Kidney (tissue), 14 donors: ENCODE data around the gene DPM2. TPM values are rescaled to one million over a fixed set of nuclear protein-coding genes. Genes with fewer than 3 reads are reported as not detected.

Experiments
- DNase-seq, 5 donors: peaks; one replicate each; pipeline ENCODE4 v3.0.0-alpha.2; 2013 to 2020
- FAIRE-seq: peaks from 2 replicates; lab custom pipeline; 2012; peaks lifted over from hg19 to GRCh38; lab: Jason Lieb, UNC
- H3K27ac ChIP-seq, 2 donors: one replicate each; pipeline ENCODE4 v1.7.0; 2013; ENCODE audit warnings: low read depth in 2 of 2, low read length in 2 of 2, inconsistent platforms in 1 of 2
- H3K27me3 ChIP-seq: one replicate; pipeline ENCODE4 v1.7.1; 2013; ENCODE audit warnings: low read length, inconsistent platforms; ENCODE audit not compliant: control insufficient read depth, insufficient read depth
- H3K36me3 ChIP-seq, 3 donors: one replicate each; pipeline versions ENCODE4 v1.7.0 to v1.7.1; 2013; ENCODE audit warnings: low read length in 3 of 3, control low read depth in 1 of 3, inconsistent platforms in 1 of 3; ENCODE audit not compliant: insufficient read depth in 3 of 3, control insufficient read depth in 2 of 3
- H3K4me1 ChIP-seq, 3 donors: one replicate each; pipeline versions ENCODE4 v1.7.0 to v1.7.1; 2013; ENCODE audit warnings: low read length in 3 of 3, inconsistent platforms in 1 of 3, low read depth in 1 of 3; ENCODE audit not compliant: control insufficient read depth in 2 of 3, insufficient read depth in 2 of 3
- H3K4me3 ChIP-seq, 3 donors: one replicate each; pipeline versions ENCODE4 v1.7.0 to v1.8.1; 2013; ENCODE audit warnings: low read length in 3 of 3, control low read depth in 1 of 3, inconsistent platforms in 1 of 3
- H3K9ac ChIP-seq, 3 donors: one replicate each; pipeline versions ENCODE4 v1.7.0 to v1.7.1; 2013; ENCODE audit warnings: low read length in 3 of 3, control low read depth in 1 of 3, inconsistent platforms in 1 of 3
- H3K9me3 ChIP-seq, 3 donors: one replicate each; pipeline versions ENCODE4 v1.7.0 to v1.7.1; 2013; ENCODE audit warnings: low read length in 3 of 3, control low read depth in 1 of 3, inconsistent platforms in 1 of 3; ENCODE audit not compliant: control insufficient read depth in 2 of 3, insufficient read depth in 1 of 3
- CTCF ChIP-seq: IDR thresholded peaks from 3 replicates; pipeline ENCODE4 v1.5.1; 2012; ENCODE audit warnings: mild to moderate bottlenecking, moderate library complexity, borderline replicate concordance; ENCODE audit not compliant: insufficient read depth; ENCODE audit errors: extremely low read depth
- intact Hi-C: fragments of 100-400 bp; cut with DNase I; formaldehyde crosslinking; loops from one replicate; pipeline ENCODE4 v1.11.1; 2022
- polyA plus RNA-seq: library from polyadenylated mRNA; stranded (reverse); fragments of 350-450 nt; fragmentation: Illumina TruSeq; extraction: RNeasy Lipid Tissue Mini Kit (QIAGEN cat#74804); gene quantifications from one replicate; pipeline ENCODE4 v1.2.3, GENCODE V29; 2014; ENCODE audit warnings: low read depth, low replicate concordance; ENCODE audit not compliant: insufficient read depth
- total RNA-seq: library from RNA; stranded (reverse); fragmentation: NEBNext Ultra II Directional; extraction: Animal tissue kit (Norgen Biotek cat#: 25700); gene quantifications from one replicate; pipeline ENCODE4 v1.2.1, GENCODE V29; 2021
- donor health status: control.
- donor health status: control.
- donor health status: control.
- donor health status: control.
- donor health status: control.
- donor health status: DM: yes; HTN: yes; CAD: no.
- donor health status: Normal renal cell carcinoma (clear cell type).

Gene DPM2
- total and polyA plus RNA-seq, 2 donors from 2014 or later = 42.8 to 70.0 TPM

- DNase-seq (peak in 4 of 5 donors; percentile 52 to 88 (median 66)), FAIRE-seq (no peak)
- intact Hi-C loops = no loop called here
- Histone ChIP-seq H3K36me3 (peaks cover 0 to 9% (median 5%) of the 10 kb centered on the region in 3 donors), H3K27me3 (no peaks in the 10 kb centered on the region), H3K9me3 (no peaks in the 10 kb centered on the region), H3K27ac (peak overlapping the region; percentile 58 to 80), H3K4me3 (peak overlapping the region; percentile 91 to 99 (median 93)), H3K9ac (peak overlapping the region in 2 of 3 donors; percentile 2 to 98), H3K4me1 (peaks cover 0 to 43% (median 15%) of the 10 kb centered on the region in 3 donors)
- no peak for TF ChIP-seq CTCF
Measured at GRCh38 chr9:127938298-127938690, 640 bp upstream of the DPM2 start.

- peak overlapping the region; percentile 91 to 99 (median 93) for H3K4me3 ChIP-seq
- H3K4me1 ChIP-seq = peaks cover 0 to 31% (median 13%) of the 10 kb centered on the region in 3 donors
- H3K9me3 ChIP-seq = no peaks in the 10 kb centered on the region
- no peak overlapping the region for H3K27ac ChIP-seq
- H3K36me3 ChIP-seq = no peaks in the 10 kb centered on the region
- no peak for FAIRE-seq
- peak overlapping the region; percentile 84 to 98 (median 84) for H3K9ac ChIP-seq
- DNase-seq = no peak
- no peaks in the 10 kb centered on the region for H3K27me3 ChIP-seq
- intact Hi-C loops = no loop called here
- no peak for TF ChIP-seq CTCF
Measured at GRCh38 chr9:127937056-127937387, 632 bp downstream of the DPM2 start.

GRCh38 chr9:127936347-127936852 is 1.3 kb downstream of the DPM2 start:
- no peak overlapping the region for H3K27ac ChIP-seq
- H3K4me3 ChIP-seq = peak overlapping the region in 1 of 3 donors; percentile 99
- H3K27me3 ChIP-seq = no peaks in the 10 kb centered on the region
- intact Hi-C loops = no loop called here
- H3K9me3 ChIP-seq = no peaks in the 10 kb centered on the region
- DNase-seq (no peak), FAIRE-seq (no peak)
- H3K36me3 ChIP-seq = no peaks in the 10 kb centered on the region
- no peak for TF ChIP-seq CTCF
- peaks cover 0 to 29% (median 13%) of the 10 kb centered on the region in 3 donors for H3K4me1 ChIP-seq
- H3K9ac ChIP-seq = peak overlapping the region in 1 of 3 donors; percentile 98
